ENCODE results near the gene XPOT. TPM values are rescaled to one million over a fixed set of nuclear protein-coding genes. Genes with fewer than 3 reads are reported as not detected.

The XPOT gene
- total RNA-seq, 2 donors from 2014 or later, result 29.8 to 51.0 TPM

- Histone ChIP-seq H3K36me3 (peaks cover 4% of the 10 kb centered on the region), H3K4me1 (peaks cover 4% of the 10 kb centered on the region), H3K27me3 (no peaks in the 10 kb centered on the region), H3K9ac (ENCODE audit: low read depth in 2 of 2, low read length in 2 of 2) (no peak overlapping the region), H3K27ac (no peak overlapping the region), H3K4me3 (no peak overlapping the region), H3K9me3 (no peaks in the 10 kb centered on the region)
- intact Hi-C loops (cut with DNase I), result no loop called here
- no peak for DNase-seq
- TF ChIP-seq CTCF (IDR thresholded peaks at IDR 0.05), result no peak
Measured at GRCh38 chr12:64407342-64408223, 3.4 kb downstream of the XPOT start.

- no peak for DNase-seq
- intact Hi-C loops (cut with DNase I), result loop anchor here (10.0 kb wide), 1 partner anchor 53 kb away; no protein-coding TSS in a partner anchor
- H3K4me3 ChIP-seq, result no peak overlapping the region
- H3K36me3 ChIP-seq, result peaks cover 4% of the 10 kb centered on the region
- H3K9me3 ChIP-seq, result no peaks in the 10 kb centered on the region
- H3K27me3 ChIP-seq, result no peaks in the 10 kb centered on the region
- no peak overlapping the region for H3K9ac ChIP-seq (ENCODE audit: low read depth in 2 of 2, low read length in 2 of 2)
- no peak overlapping the region for H3K27ac ChIP-seq
- no peaks in the 10 kb centered on the region for H3K4me1 ChIP-seq
- no peak for TF ChIP-seq CTCF (IDR thresholded peaks at IDR 0.05)
Measured at GRCh38 chr12:64411427-64411826, 7.2 kb downstream of the XPOT start.

GRCh38 chr12:64412459-64412858 is 8.3 kb downstream of the XPOT start:
- no peak overlapping the region for H3K27ac ChIP-seq
- H3K9ac ChIP-seq (ENCODE audit: low read depth in 2 of 2, low read length in 2 of 2), result no peak overlapping the region
- peaks cover 11% of the 10 kb centered on the region for H3K36me3 ChIP-seq
- intact Hi-C loops (cut with DNase I), result loop anchor here (10.0 kb wide), 1 partner anchor 52 kb away; no protein-coding TSS in a partner anchor
- no peaks in the 10 kb centered on the region for H3K27me3 ChIP-seq
- H3K4me1 ChIP-seq, result no peaks in the 10 kb centered on the region
- DNase-seq, result no peak
- no peak overlapping the region for H3K4me3 ChIP-seq
- H3K9me3 ChIP-seq, result no peaks in the 10 kb centered on the region
- TF ChIP-seq CTCF (IDR thresholded peaks at IDR 0.05), result no peak

GRCh38 chr12:64413884-64414283 is 9.7 kb downstream of the XPOT start:
- no peak for DNase-seq
- Histone ChIP-seq H3K27me3 (no peaks in the 10 kb centered on the region), H3K9ac (ENCODE audit: low read depth in 2 of 2, low read length in 2 of 2) (no peak overlapping the region), H3K9me3 (no peaks in the 10 kb centered on the region), H3K4me1 (no peaks in the 10 kb centered on the region), H3K4me3 (no peak overlapping the region), H3K36me3 (peaks cover 11% of the 10 kb centered on the region), H3K27ac (no peak overlapping the region)
- intact Hi-C loops (cut with DNase I), result loop anchor here (10.0 kb wide), 1 partner anchor 51 kb away; no protein-coding TSS in a partner anchor
- no peak for TF ChIP-seq CTCF (IDR thresholded peaks at IDR 0.05)

- intact Hi-C loops (cut with DNase I), result loop anchor here (10.0 kb wide), 1 partner anchor 47 kb away; no protein-coding TSS in a partner anchor
- Histone ChIP-seq H3K9ac (ENCODE audit: low read depth in 2 of 2, low read length in 2 of 2) (no peak overlapping the region), H3K27ac (no peak overlapping the region), H3K27me3 (no peaks in the 10 kb centered on the region), H3K4me1 (no peaks in the 10 kb centered on the region), H3K36me3 (peaks cover 11% of the 10 kb centered on the region), H3K4me3 (no peak overlapping the region), H3K9me3 (no peaks in the 10 kb centered on the region)
- no peak for DNase-seq
- TF ChIP-seq CTCF (IDR thresholded peaks at IDR 0.05), result no peak
Measured at GRCh38 chr12:64418209-64418608, 14.0 kb downstream of the XPOT start.
